Keratinocyte (primary cell): ENCODE results near the gene CPSF7.

Experiments
- EZH2 ChIP-seq: IDR thresholded peaks from one replicate; pipeline ENCODE4 v1.6.1; 2012; ENCODE audit warnings: inconsistent platforms, mild to moderate bottlenecking, low read length, moderate library complexity
- TF ChIP-seq, protein P1 (sequence below), 3 experiments: IDR thresholded peaks in 1 of 3; conservative IDR thresholded peaks in 1 of 3; optimal IDR thresholded peaks in 1 of 3; 2 replicates in 2 of 3; 3 replicates in 1 of 3; pipeline versions ENCODE3 to v1.5.1; 2011; ENCODE audit warnings: low read length in 3 of 3, mild to moderate bottlenecking in 3 of 3, moderate library complexity in 2 of 3, control low read depth in 1 of 3, inconsistent platforms in 1 of 3; ENCODE audit not compliant: insufficient read depth in 2 of 3; ENCODE audit errors: extremely low read depth in 1 of 3

GRCh38 chr11:61472868-61473267, 43.1 kb upstream of the CPSF7 start:
- TF ChIP-seq, protein P1, sequence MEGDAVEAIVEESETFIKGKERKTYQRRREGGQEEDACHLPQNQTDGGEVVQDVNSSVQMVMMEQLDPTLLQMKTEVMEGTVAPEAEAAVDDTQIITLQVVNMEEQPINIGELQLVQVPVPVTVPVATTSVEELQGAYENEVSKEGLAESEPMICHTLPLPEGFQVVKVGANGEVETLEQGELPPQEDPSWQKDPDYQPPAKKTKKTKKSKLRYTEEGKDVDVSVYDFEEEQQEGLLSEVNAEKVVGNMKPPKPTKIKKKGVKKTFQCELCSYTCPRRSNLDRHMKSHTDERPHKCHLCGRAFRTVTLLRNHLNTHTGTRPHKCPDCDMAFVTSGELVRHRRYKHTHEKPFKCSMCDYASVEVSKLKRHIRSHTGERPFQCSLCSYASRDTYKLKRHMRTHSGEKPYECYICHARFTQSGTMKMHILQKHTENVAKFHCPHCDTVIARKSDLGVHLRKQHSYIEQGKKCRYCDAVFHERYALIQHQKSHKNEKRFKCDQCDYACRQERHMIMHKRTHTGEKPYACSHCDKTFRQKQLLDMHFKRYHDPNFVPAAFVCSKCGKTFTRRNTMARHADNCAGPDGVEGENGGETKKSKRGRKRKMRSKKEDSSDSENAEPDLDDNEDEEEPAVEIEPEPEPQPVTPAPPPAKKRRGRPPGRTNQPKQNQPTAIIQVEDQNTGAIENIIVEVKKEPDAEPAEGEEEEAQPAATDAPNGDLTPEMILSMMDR (optimal IDR thresholded peaks at IDR 0.05 in 1 of 3, IDR thresholded peaks at IDR 0.05 in 1 of 3, conservative IDR thresholded peaks at IDR 0.05 in 1 of 3; ENCODE audit: extremely low read depth in 1 of 3, insufficient read depth in 2 of 3, low read length in 3 of 3): no peak
- no peak for TF ChIP-seq EZH2
